ENCODE results near the gene NSUN5.

NSUN5 gene

GRCh38 chr7:73340514-73340913 lies 31.9 kb upstream of the NSUN5 start (continued):
- TF ChIP-seq ZNF518A (tag by site-specific recombination; conservative IDR thresholded peaks at IDR 0.05; ENCODE audit: low read depth) = no peak
- no peak for TF ChIP-seq ZNF280C (tag by site-specific recombination; IDR thresholded peaks at IDR 0.05)
- TF ChIP-seq ZNF341 (tag by site-specific recombination; IDR thresholded peaks at IDR 0.05; ENCODE audit: low read depth) = no peak

GRCh38 chr7:73338321-73338720 lies 29.7 kb upstream of the NSUN5 start:
- TF ChIP-seq HOXD13 (CRISPR knock-in tag; IDR thresholded peaks at IDR 0.05; ENCODE audit: borderline replicate concordance) (no peak), ZNF830 (tag by site-specific recombination; IDR thresholded peaks at IDR 0.05; ENCODE audit: low read depth) (no peak), ZSCAN16 (tag by site-specific recombination; IDR thresholded peaks at IDR 0.05) (no peak), ZNF335 (tag by site-specific recombination; conservative IDR thresholded peaks at IDR 0.05) (no peak), ZNF37A (tag by site-specific recombination; IDR thresholded peaks at IDR 0.05) (no peak), ZFHX2 (tag by site-specific recombination; conservative IDR thresholded peaks at IDR 0.05) (no peak), GLI2 (tag by site-specific recombination; IDR thresholded peaks at IDR 0.05; ENCODE audit: borderline replicate concordance, low read depth) (no peak), ZNF558 (tag by site-specific recombination; IDR thresholded peaks at IDR 0.05) (no peak), SP2 (tag by site-specific recombination; IDR thresholded peaks at IDR 0.05) (no peak), EGR2 (tag by site-specific recombination; IDR thresholded peaks at IDR 0.05; ENCODE audit: low read depth) (no peak), ZNF302 (tag by site-specific recombination; IDR thresholded peaks at IDR 0.05; ENCODE audit: low read depth) (no peak), ZNF280D (tag by site-specific recombination; IDR thresholded peaks at IDR 0.05) (no peak), BCL6B (tag by site-specific recombination; IDR thresholded peaks at IDR 0.05) (no peak), ZNF121 (tag by site-specific recombination; IDR thresholded peaks at IDR 0.05) (no peak), ZNF704 (tag by site-specific recombination; IDR thresholded peaks at IDR 0.05) (no peak)
- H3K9me3 ChIP-seq (ENCODE audit: control insufficient read depth, insufficient read depth, low read depth, low read length) = no peaks in the 10 kb centered on the region
- no peaks in the 10 kb centered on the region for H3K36me3 ChIP-seq (ENCODE audit: control insufficient read depth in 2 of 2, insufficient read depth in 1 of 2, low read length in 2 of 2)
- CTCF ChIA-PET = interaction anchor here (1.5 kb wide), 1 partner anchor 14 kb away, joined by 3 read pairs; no protein-coding TSS in a partner anchor
- H3K4me1 ChIP-seq (ENCODE audit: control insufficient read depth, insufficient read depth, low read length) = no peaks in the 10 kb centered on the region
- POLR2A ChIA-PET = no interaction called here
- no peak overlapping the region for H3K4me3 ChIP-seq (ENCODE audit: low read depth, low read length)
- no peak overlapping the region for H3K27ac ChIP-seq (ENCODE audit: extremely low read depth, low read depth, low read length)
